ENCODE results near the gene RHBDD1. TPM values are rescaled to one million over a fixed set of nuclear protein-coding genes. Genes with fewer than 3 reads are reported as not detected.
A peak's percentile ranks its signal among the peaks of the same experiment; 100 is the strongest.

Gene RHBDD1
- polyA plus RNA-seq, 2 of the 4 experiments (the other 2 are of a cell fraction): 8.3 to 46.9 TPM

GRCh38 chr2:226800941-226801784, 34.7 kb upstream of the RHBDD1 start (continued):
- 0 out of 3 replicates have a peak, but pooled peaks have one; percentile 58 for TF ChIP-seq BCL3 (IDR thresholded peaks at IDR 0.05)
- no peak for TF ChIP-seq HES2 (IDR thresholded peaks at IDR 0.05)
- TF ChIP-seq E2F6 (IDR thresholded peaks at IDR 0.05; ENCODE audit: borderline replicate concordance, low read depth): 0 out of 2 replicates have a peak, but pooled peaks have one; percentile 20
- TF ChIP-seq BHLHE40 (IDR thresholded peaks at IDR 0.05; ENCODE audit: low read depth, low read length): 0 out of 2 replicates have a peak, but pooled peaks have one; percentile 21
- peak in 1 of 2 experiments; percentile 60; a peak in 3 of 5 replicates for TF ChIP-seq JUN (IDR thresholded peaks at IDR 0.05)
- TF ChIP-seq SMC3 (IDR thresholded peaks at IDR 0.05): no peak
- peak; percentile 68; the same call in 1 of the 2 replicates for TF ChIP-seq MAX (IDR thresholded peaks at IDR 0.05)
- no peak for TF ChIP-seq RCOR1 (IDR thresholded peaks at IDR 0.05; ENCODE audit: low read depth, low read length)
- no peak for TF ChIP-seq MYC (IDR thresholded peaks at IDR 0.05; ENCODE audit: borderline replicate concordance, low read length)
- TF ChIP-seq NPAS2 (CRISPR knock-in tag; IDR thresholded peaks at IDR 0.05; ENCODE audit: borderline replicate concordance): no peak
- TF ChIP-seq ATOH8 (CRISPR knock-in tag; IDR thresholded peaks at IDR 0.05; ENCODE audit: low read depth): no peak
- no peak for TF ChIP-seq FOXS1 (CRISPR knock-in tag; IDR thresholded peaks at IDR 0.05)
- no peak for TF ChIP-seq CTCF (IDR thresholded peaks at IDR 0.05)
- TF ChIP-seq USF2 (IDR thresholded peaks at IDR 0.05): peak; percentile 54; the same call in 1 of the 2 replicates
- no peak for TF ChIP-seq ZSCAN20 (CRISPR knock-in tag; IDR thresholded peaks at IDR 0.05)
- no peak for TF ChIP-seq REST (IDR thresholded peaks at IDR 0.05)
- TF ChIP-seq HMGXB4 (CRISPR knock-in tag; IDR thresholded peaks at IDR 0.05; ENCODE audit: borderline replicate concordance): no peak
- TF ChIP-seq HDAC2 (IDR thresholded peaks at IDR 0.05): no peak
- no peak for TF ChIP-seq NR3C1 (IDR thresholded peaks at IDR 0.05)
- TF ChIP-seq ELK1 (IDR thresholded peaks at IDR 0.05; ENCODE audit: low read depth, low read length): no peak
- no peak for TF ChIP-seq HEYL (CRISPR knock-in tag; IDR thresholded peaks at IDR 0.05)
- TF ChIP-seq CHD2 (IDR thresholded peaks at IDR 0.05; ENCODE audit: low read length, partially characterized antibody): no peak
- TF ChIP-seq RNF2 (IDR thresholded peaks at IDR 0.05; ENCODE audit: borderline replicate concordance, low read depth): no peak
- no peak for TF ChIP-seq HOXB13 (CRISPR knock-in tag; IDR thresholded peaks at IDR 0.05; ENCODE audit: low read depth)
- no peak for TF ChIP-seq JUNB (IDR thresholded peaks at IDR 0.05)
- TF ChIP-seq GATA3 (IDR thresholded peaks at IDR 0.05; ENCODE audit: borderline replicate concordance): no peak
- TF ChIP-seq PHF8 (IDR thresholded peaks at IDR 0.05; ENCODE audit: borderline replicate concordance, low read depth): no peak
